NCI-H748 treated with DMSO at 0.1 percent for 48 hours (cell line): Measurements from ENCODE around the gene SESTD1.
"Not testable (repeated sequence)": the region's sequence is repeated elsewhere in the genome, so short reads cannot be mapped to it uniquely, and the experiment has no call there.

Experiments used
- DNase-seq: peaks from one replicate; lab custom pipeline; 2025; lab: John Stamatoyannopoulos, UW

The SESTD1 gene

DNA sequence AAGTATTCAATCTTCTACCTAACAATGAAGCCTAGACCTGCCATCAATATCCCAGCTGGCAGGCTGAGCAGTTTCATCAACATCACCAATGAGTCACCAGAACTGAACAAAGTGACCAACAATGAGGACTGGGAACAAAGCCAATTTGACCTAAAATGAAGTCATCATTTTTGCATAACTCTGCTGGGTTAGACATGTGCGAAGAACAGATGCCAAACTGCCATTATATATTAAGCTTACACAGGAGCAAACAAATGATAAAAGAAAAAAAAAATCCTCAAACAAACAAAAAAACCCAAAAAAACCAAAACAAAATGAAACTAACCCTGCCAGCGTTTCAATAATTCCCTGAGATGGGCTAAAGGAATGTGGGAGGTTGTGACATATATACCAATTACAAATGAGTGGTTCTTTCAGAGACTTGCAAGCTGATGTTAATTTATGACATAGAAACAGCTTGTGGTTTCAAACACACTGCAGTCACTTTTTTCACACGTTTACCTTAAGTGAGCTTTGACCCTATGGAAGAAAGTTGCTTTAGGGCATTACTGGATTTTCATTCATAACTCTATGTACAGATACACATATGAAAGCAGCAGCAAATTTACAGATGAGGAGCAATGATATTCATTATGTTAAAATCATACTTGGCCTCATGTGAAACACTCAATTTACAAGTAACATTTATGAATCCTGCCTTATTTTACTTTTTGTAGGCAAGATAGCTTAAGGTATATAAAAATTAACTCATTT lies 157.8 kb downstream of the SESTD1 start:
- peak; percentile 99 for DNase-seq

DNA sequence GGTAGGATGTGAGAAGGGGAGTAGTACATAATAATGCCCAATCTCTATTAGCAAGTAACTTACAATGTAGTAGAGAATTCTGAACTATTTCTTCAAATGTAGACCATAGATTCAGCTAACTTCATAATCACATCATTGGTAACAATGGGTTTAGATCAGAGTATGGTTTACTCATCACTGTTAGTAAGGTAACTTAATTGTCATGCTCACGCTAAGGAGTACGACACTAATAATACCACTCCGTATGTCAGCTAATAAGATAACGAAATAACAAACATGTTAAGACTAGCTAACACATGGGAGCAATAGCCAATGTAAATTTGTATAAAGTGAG lies 158.3 kb downstream of the SESTD1 start:
- peak; percentile 99 for DNase-seq

DNA sequence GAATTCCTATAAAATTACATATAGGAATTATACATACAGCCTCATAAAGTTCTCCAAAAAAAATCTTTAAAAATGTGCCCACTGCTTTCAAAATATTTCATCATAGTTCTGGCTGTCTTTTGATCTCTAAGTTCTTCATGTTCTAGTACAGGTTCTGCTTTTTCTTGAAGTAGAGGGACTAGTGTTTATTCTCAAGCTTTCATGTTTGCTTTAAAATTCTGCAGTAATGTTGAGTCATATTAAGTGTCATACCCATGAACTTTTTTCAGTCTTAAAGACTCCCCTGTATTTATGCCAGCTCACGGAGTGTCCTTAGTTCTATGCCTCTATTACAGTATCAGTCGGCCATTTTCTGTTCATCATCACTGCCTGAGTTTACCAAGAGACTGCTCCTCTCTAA lies 159.9 kb downstream of the SESTD1 start:
- DNase-seq = no peak

DNA sequence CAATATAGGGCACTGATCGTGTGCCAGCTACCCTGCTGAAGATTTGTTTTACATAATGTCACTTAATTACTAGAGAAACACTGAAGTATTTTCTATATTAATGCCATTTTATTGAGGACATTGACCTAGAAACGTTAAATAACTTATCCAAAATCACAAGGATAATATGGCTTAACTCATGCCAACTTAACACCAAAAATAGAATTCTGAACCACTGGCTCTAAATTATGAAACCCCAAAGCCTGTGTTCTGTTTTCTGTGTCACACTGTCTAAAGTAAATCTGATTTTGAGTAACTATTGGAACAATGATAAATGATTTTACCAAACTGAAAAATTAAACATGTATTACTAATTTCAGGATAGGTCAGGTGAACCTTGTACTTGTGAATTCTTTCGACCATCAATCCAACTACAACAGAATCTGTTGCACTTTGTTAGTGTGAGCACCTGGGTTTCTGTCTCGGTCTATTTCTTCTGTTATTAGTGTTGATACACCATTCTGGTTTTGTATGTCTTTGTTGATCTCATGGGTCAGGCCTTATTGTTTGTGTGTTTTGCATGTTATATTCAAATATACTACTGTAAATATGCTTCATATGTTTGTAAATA lies 166.4 kb downstream of the SESTD1 start:
- no peak for DNase-seq

DNA sequence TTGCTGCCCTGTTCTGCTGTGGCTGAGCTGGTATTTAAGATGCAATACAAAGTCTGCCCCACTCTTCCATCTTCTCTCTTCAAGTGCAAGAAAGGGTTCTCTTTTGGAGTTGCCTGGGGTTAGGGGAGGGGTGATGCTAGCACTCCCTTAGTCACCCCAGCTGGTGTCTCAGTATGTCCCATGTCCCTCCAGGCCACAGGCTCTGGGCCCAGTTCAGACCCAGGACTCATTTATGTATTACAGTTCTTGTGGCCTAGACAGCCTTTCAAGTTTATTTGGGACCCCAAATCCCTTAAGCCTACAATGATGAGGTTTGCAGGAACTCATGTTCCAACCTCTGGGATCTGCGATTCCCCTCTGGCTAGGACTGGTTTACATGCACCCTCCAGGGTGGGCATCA lies 167.5 kb downstream of the SESTD1 start:
- DNase-seq = no peak

DNA sequence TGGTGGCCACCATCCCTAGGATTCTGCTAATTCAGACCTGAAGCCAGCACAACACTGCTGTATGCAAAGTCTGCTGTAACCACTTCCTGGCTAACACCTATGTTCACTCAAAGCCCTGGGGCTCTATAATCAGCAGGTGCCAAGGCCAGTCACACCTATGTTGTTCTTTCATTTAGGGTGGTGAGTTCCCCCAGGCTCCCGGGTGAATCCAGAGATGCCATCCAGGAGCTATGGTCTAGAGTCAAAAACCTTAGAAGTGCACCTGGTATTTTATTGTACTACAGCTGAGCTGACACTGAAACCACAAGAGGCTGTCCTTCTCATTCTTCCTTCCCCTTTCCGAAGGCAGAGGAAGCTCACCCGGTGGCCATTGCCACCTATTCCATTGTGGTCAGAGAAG lies 168.5 kb downstream of the SESTD1 start:
- no peak for DNase-seq

DNA sequence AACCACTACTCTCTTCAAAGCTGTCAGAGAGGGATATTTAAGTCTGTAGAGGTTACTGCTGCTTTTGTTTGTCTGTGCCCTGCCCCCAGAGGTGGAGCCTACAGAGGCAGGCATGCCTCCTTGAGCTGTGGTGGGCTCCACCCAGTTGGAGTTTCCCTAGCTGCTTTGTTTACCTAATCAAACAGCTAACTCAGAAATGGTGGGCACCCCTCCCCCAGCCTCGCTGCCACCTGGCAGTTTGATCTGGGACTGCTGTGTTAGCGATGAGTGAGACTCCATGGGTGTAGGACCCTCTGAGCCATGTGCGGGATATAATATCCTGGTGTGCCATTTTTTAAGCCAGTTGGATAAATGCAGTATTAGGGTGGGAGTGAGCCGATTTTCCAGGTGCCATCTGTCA lies 171.7 kb downstream of the SESTD1 start:
- not testable (repeated sequence) for DNase-seq

DNA sequence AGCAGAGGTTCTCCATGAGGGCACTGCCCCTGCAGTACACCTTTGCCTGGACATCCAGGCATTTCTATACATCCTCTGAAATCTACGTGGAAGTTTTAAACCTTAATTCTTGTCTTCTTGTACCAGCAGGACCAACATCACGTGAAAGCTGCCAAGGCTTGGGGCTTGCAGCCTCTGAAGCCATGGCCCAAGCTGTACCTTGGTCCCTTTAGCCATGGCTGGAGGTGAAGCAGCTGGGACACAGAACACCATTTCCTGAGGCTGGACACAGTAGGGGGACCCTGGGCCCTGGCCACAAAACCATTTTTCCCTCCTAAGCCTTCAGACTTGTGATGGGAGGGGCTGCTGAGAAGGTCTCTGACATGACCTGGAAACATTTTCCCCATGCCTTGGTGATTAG lies 181.9 kb downstream of the SESTD1 start:
- no peak for DNase-seq

DNA sequence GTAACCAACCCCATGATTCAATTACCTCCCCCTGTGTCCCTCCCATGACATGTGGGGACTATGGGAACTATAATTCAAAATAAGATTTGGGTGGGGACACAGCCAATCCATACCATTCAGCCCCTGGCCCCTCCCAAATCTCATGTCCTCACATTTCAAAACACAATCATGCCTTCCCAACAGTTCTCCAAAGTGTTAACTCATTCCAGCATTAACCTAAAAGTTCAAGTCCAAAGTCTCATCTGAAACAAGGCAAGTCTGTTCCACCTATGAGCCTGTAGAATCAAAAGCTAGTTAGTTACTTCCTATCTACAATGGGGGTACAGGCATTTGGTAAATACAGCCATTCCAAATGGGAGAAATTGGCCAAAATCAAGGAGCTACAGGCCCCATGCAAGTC lies 182.7 kb downstream of the SESTD1 start:
- DNase-seq = no peak

DNA sequence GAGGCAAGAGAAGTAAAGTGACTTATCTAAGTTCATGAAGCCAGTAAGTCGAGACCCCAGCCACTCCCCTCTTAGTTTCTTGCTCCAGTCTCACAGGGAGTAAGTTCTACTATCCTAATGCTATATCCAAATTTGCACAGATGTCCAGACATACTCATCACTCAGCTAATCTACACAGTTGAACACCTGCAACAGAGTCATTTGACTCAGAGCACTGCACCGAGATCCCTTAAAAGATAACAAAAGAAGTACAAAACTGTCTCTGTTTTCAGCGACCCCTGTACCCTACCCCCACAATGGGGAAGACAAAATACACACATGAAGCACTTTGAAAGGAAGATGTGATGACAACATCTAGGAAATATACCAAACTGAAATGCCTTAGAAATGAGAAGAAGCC lies 192.1 kb downstream of the SESTD1 start:
- no peak for DNase-seq

DNA sequence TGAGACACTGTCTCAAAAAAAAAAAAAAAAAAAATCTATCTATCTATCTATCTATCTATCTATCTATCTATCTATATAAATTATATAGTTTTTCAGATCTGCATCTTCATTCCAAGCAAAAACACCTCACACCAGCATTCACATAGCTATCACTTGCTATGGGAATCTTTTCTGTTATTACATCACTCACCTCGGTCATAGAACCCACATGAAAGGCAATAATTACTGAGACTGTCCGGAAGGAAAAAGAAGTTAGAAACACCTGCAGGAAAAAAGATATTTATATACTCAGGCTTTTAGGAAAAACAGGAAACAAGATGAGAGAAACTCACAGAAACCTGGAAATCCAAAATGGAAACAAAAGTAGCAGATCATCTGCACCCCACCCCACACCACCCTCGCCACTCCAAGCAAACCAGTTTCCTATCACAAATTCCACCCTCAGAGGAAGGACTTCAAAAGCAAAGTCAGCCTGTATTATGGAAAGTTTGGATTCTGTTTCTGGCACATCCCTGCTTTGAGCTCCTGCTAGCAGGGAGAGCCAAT lies 192.7 kb downstream of the SESTD1 start:
- no peak for DNase-seq

DNA sequence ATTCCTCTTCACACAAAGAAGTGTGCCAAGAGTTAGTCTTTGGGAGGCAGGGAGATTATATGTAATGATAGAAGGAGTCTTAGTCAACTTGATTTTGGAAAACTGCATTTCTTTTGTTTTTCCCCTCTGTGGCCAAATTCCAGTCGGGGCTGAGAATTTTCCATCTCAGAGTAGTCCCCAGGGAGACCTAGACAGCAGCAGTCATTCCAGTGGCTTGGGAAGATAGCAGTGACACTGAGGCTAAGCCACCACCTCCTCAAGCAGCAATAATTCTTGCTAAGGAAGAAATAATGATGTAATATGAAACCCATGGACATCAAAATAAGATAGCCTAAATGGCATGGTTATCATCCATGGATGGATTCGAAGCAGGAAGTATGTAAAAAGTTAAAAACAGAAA lies 193.7 kb downstream of the SESTD1 start:
- DNase-seq = no peak

DNA sequence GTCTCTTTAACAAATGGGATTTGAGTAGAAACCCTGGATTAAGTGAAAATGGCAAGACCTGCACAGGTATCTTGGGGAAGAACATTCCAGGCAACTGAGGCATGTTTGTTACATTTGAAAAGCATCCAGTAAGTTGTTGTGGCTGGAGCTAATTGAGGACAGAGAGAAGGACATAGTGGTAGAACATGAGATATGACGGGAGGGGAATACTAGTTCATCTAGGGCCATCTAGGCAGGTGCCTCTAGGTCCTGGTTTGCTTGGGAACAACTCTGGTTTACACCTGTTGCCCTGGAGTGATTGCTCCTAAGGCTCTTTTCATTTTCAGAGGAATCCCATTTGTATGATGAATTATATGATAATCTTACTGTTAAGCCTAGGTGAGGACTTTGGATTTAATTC lies 194.9 kb downstream of the SESTD1 start:
- DNase-seq = no peak

DNA sequence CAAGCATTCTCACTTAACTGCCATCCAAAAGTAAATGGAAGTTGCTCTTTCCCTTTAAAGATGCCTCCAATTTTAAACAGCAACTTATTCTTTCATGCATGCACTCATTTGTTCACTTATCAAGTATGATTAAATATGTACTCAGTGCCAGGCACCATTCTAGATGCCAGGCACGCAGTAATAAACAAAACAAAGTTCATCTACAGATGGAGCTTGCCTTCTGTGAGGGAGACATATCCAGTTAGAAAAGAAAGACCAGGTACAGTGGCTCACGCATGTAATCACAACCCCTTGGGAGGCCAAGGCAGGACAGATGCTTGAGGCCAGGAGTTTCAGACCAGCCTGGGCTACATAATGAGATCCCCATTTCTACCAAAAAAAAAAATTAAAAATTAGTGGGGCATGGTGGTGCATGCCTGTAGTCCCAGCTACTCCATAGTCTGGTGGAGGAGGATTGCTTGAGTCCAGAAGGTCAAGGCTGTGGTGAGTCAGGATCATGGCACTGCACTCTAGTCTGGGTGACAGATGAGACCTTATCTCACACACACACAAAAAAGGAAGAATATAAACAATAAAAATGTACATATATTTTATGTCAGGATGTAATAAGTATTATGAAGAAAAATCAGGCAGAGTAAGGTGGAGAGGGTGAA lies 195.5 kb downstream of the SESTD1 start:
- no peak for DNase-seq

DNA sequence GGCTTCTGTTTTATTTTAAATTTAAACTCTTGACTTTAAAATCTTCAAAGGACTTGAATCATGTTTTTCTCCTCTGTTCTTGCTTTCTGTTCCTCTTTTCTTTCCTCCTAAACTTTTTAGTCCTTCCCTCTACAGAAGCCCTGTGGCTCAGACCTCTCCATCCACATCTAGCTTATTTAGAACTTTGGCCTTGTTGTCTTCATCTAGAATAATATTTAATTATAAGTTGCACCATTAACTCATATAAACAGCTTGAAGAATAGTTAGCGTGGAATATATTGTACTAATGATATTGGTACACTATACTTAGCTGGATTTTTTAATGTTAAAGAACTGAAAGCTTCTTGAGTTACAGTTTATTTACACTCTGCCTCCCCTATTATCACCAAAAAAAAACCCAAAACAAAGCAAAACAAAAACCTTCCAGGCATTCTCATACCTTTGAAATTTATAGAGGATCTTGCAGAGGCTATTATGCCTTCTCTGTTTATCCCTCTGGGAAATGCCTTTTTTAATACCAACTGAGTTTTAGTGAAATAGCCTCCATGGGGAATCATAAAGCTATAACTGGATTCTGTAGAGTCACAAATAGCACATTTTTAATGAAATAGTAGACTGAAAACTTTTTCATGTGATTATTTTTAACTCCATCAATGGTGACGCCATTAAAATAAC lies 205.5 kb downstream of the SESTD1 start:
- no peak for DNase-seq

DNA sequence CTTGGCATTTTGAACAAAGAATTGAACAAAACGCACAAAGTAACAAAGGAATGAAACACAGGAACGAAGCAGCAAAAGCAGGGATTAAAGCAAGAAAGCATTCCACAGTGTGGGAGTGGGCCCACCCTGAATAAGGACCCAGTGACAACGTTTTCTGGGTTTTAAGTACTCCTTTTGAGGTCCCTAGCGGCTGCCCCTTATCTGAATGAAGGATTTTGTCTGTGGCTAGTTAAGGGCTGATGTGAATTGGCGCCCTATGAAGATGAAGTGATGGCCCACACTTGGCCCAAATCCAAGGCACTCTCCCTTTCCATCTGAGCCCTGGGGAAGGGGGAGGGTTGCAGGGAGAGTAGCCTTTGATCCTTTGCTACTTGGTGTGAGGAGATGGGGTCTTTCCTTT lies 206.9 kb downstream of the SESTD1 start:
- DNase-seq = no peak

DNA sequence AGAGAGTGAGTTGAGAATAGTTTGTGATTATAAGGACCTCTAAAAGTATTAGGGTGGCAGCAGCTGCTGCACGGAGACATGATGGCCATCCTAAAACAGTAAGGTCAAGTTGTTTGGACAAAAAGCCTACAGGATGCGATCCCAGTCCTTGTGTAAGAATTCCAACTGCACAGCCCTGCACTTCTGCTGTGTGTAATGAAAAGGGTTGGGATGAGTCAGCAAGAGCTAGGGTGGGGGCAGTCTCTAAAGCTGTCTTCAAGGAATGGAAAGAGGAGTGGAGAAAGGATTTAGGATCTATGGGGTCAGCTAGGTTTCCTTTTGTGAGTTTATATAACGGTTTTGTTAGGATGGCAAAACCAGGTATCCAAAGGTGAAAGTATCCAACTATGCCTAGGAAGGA lies 211.1 kb downstream of the SESTD1 start:
- not testable (repeated sequence) for DNase-seq
